Activated naive CD8-positive, alpha-beta T cell treated with anti-CD3 and anti-CD28 coated beads for 36 hours (primary cell): ENCODE data around the gene MAPK7. TPM values are rescaled to one million over a fixed set of nuclear protein-coding genes. Genes with fewer than 3 reads are reported as not detected.
A peak's percentile ranks its signal among the peaks of the same experiment; 100 is the strongest.

ENCODE experiments used
- DNase-seq: peaks from one replicate; pipeline ENCODE4 v3.0.0; 2021
- H3K27ac Mint-ChIP-seq: one replicate; pipeline ENCODE4 v1.8.0; 2022; ENCODE audit warnings: mild to moderate bottlenecking, moderate library complexity, mixed read lengths
- H3K27me3 Mint-ChIP-seq: one replicate; pipeline ENCODE4 v1.8.0; 2022; ENCODE audit warnings: mild to moderate bottlenecking, mixed read lengths
- H3K36me3 Mint-ChIP-seq: one replicate; pipeline ENCODE4 v1.8.0; 2021; ENCODE audit warnings: mild to moderate bottlenecking, mixed read lengths
- H3K4me1 Mint-ChIP-seq: one replicate; pipeline ENCODE4 v1.8.0; 2021; ENCODE audit warnings: mixed read lengths
- H3K4me3 Mint-ChIP-seq: one replicate; pipeline ENCODE4 v1.8.0; 2022; ENCODE audit warnings: mild to moderate bottlenecking, moderate library complexity, mixed read lengths
- H3K9me3 Mint-ChIP-seq: one replicate; pipeline ENCODE4 v1.8.0; 2022; ENCODE audit warnings: mixed read lengths
- total RNA-seq, 2 experiments: library from RNA; stranded (reverse); gene quantifications; one replicate each; pipeline ENCODE4 v1.2.3, GENCODE V29; 2021

The MAPK7 gene
- total RNA-seq, 2 experiments from 2014 or later = 14.0 to 16.0 TPM

GRCh38 chr17:19377602-19378415 is 489 bp upstream of the MAPK7 start:
- H3K9me3 Mint-ChIP-seq = no peaks in the 10 kb centered on the region
- DNase-seq = peak; percentile 99
- H3K27ac Mint-ChIP-seq = peak overlapping the region; percentile 99
- H3K4me3 Mint-ChIP-seq = peak overlapping the region; percentile 99
- no peaks in the 10 kb centered on the region for H3K27me3 Mint-ChIP-seq
- peaks cover 9% of the 10 kb centered on the region for H3K36me3 Mint-ChIP-seq
- peaks cover 13% of the 10 kb centered on the region for H3K4me1 Mint-ChIP-seq

- Mint-ChIP-seq H3K4me1 (peaks cover 13% of the 10 kb centered on the region), H3K27ac (no peak overlapping the region), H3K36me3 (peaks cover 12% of the 10 kb centered on the region), H3K27me3 (no peaks in the 10 kb centered on the region), H3K9me3 (no peaks in the 10 kb centered on the region), H3K4me3 (peak overlapping the region; percentile 99)
- no peak for DNase-seq
Observed at GRCh38 chr17:19379361-19380065, 1.2 kb downstream of the MAPK7 start.

GRCh38 chr17:19380481-19381301 is 2.4 kb downstream of the MAPK7 start:
- H3K27ac Mint-ChIP-seq = no peak overlapping the region
- no peaks in the 10 kb centered on the region for H3K27me3 Mint-ChIP-seq
- no peak for DNase-seq
- peaks cover 14% of the 10 kb centered on the region for H3K36me3 Mint-ChIP-seq
- peaks cover 13% of the 10 kb centered on the region for H3K4me1 Mint-ChIP-seq
- no peaks in the 10 kb centered on the region for H3K9me3 Mint-ChIP-seq
- H3K4me3 Mint-ChIP-seq = no peak overlapping the region

GRCh38 chr17:19381361-19381740 is 3.1 kb downstream of the MAPK7 start:
- Mint-ChIP-seq H3K27ac (no peak overlapping the region), H3K9me3 (no peaks in the 10 kb centered on the region), H3K4me3 (no peak overlapping the region), H3K4me1 (peaks cover 9% of the 10 kb centered on the region), H3K36me3 (peaks cover 14% of the 10 kb centered on the region), H3K27me3 (no peaks in the 10 kb centered on the region)
- DNase-seq = no peak

- DNase-seq = no peak
- peaks cover 14% of the 10 kb centered on the region for H3K36me3 Mint-ChIP-seq
- peaks cover 7% of the 10 kb centered on the region for H3K4me1 Mint-ChIP-seq
- H3K4me3 Mint-ChIP-seq = no peak overlapping the region
- no peaks in the 10 kb centered on the region for H3K27me3 Mint-ChIP-seq
- H3K27ac Mint-ChIP-seq = no peak overlapping the region
- H3K9me3 Mint-ChIP-seq = no peaks in the 10 kb centered on the region
Observed at GRCh38 chr17:19381741-19382444, 3.6 kb downstream of the MAPK7 start.

GRCh38 chr17:19382531-19383444 is 4.5 kb downstream of the MAPK7 start:
- H3K27ac Mint-ChIP-seq = no peak overlapping the region
- no peaks in the 10 kb centered on the region for H3K27me3 Mint-ChIP-seq
- no peak for DNase-seq
- no peak overlapping the region for H3K4me3 Mint-ChIP-seq
- peaks cover 9% of the 10 kb centered on the region for H3K4me1 Mint-ChIP-seq
- peaks cover 14% of the 10 kb centered on the region for H3K36me3 Mint-ChIP-seq
- no peaks in the 10 kb centered on the region for H3K9me3 Mint-ChIP-seq

GRCh38 chr17:19383681-19384470 is 5.6 kb downstream of the MAPK7 start:
- no peaks in the 10 kb centered on the region for H3K9me3 Mint-ChIP-seq

GRCh38 chr17:19384723-19385391 is 6.6 kb downstream of the MAPK7 start:
- H3K4me1 Mint-ChIP-seq = peaks cover 9% of the 10 kb centered on the region
- no peaks in the 10 kb centered on the region for H3K9me3 Mint-ChIP-seq
- H3K4me3 Mint-ChIP-seq = no peak overlapping the region
- H3K27ac Mint-ChIP-seq = no peak overlapping the region
- H3K27me3 Mint-ChIP-seq = peaks cover 7% of the 10 kb centered on the region
- peaks cover 12% of the 10 kb centered on the region for H3K36me3 Mint-ChIP-seq
- DNase-seq = no peak

More at GRCh38 chr17:19383681-19384470, 5.6 kb downstream of the MAPK7 start:
- peaks cover 13% of the 10 kb centered on the region for H3K4me1 Mint-ChIP-seq
- H3K36me3 Mint-ChIP-seq = peaks cover 14% of the 10 kb centered on the region
- H3K4me3 Mint-ChIP-seq = no peak overlapping the region
- no peak for DNase-seq
- H3K27me3 Mint-ChIP-seq = peaks cover 4% of the 10 kb centered on the region
- H3K27ac Mint-ChIP-seq = no peak overlapping the region

GRCh38 chr17:19385521-19385983 is 7.3 kb downstream of the MAPK7 start:
- no peaks in the 10 kb centered on the region for H3K9me3 Mint-ChIP-seq
- DNase-seq = no peak
- no peak overlapping the region for H3K4me3 Mint-ChIP-seq
- peaks cover 9% of the 10 kb centered on the region for H3K4me1 Mint-ChIP-seq
- H3K36me3 Mint-ChIP-seq = peaks cover 12% of the 10 kb centered on the region
- no peak overlapping the region for H3K27ac Mint-ChIP-seq
- H3K27me3 Mint-ChIP-seq = peaks cover 7% of the 10 kb centered on the region

GRCh38 chr17:19386051-19386929 is 8.0 kb downstream of the MAPK7 start:
- no peaks in the 10 kb centered on the region for H3K9me3 Mint-ChIP-seq
- no peak overlapping the region for H3K27ac Mint-ChIP-seq
- no peak for DNase-seq
- H3K4me3 Mint-ChIP-seq = no peak overlapping the region
- peaks cover 7% of the 10 kb centered on the region for H3K27me3 Mint-ChIP-seq
- peaks cover 9% of the 10 kb centered on the region for H3K4me1 Mint-ChIP-seq
- peaks cover 6% of the 10 kb centered on the region for H3K36me3 Mint-ChIP-seq

GRCh38 chr17:19386974-19387920 is 8.9 kb downstream of the MAPK7 start, which contains the start of gene MFAP4:
Gene MFAP4, minus strand, starts transcription at chr17:19387190. Its CDS starts 35 bp downstream, at chr17:19387155.
- H3K36me3 Mint-ChIP-seq = peaks cover 6% of the 10 kb centered on the region
- H3K27ac Mint-ChIP-seq = peak within 1 kb of the TSS; percentile 62
- H3K4me3 Mint-ChIP-seq = no peak within 1 kb of the TSS

More at GRCh38 chr17:19386974-19387920, 8.9 kb downstream of the MAPK7 start, which contains the start of gene MFAP4:
- peaks cover 9% of the 10 kb centered on the region for H3K4me1 Mint-ChIP-seq
- peaks cover 7% of the 10 kb centered on the region for H3K27me3 Mint-ChIP-seq
- H3K9me3 Mint-ChIP-seq = no peaks in the 10 kb centered on the region
- DNase-seq = no peak
